Medulla oblongata (tissue), 1 donor: ENCODE data around the gene ACTL8.

Source experiments
- DNase-seq: peaks from one replicate; pipeline ENCODE4 v3.0.0-alpha.2; 2015; ENCODE audit errors: extremely low spot score

Gene ACTL8

GRCh38 chr1:17805869-17806684, 50.9 kb downstream of the ACTL8 start:
- DNase-seq = no peak

GRCh38 chr1:17808816-17809215, 53.7 kb downstream of the ACTL8 start:
- DNase-seq = no peak

- DNase-seq = no peak
Observed at GRCh38 chr1:17810668-17811067, 55.5 kb downstream of the ACTL8 start.

GRCh38 chr1:17816511-17816910, 61.4 kb downstream of the ACTL8 start:
- no peak for DNase-seq

GRCh38 chr1:17819129-17819802, 64.1 kb downstream of the ACTL8 start:
- no peak for DNase-seq

- no peak for DNase-seq
Observed at GRCh38 chr1:17820198-17820597, 65.1 kb downstream of the ACTL8 start.

- DNase-seq = no peak
Observed at GRCh38 chr1:17822741-17823426, 67.8 kb downstream of the ACTL8 start.

GRCh38 chr1:17825273-17826164, 70.4 kb downstream of the ACTL8 start:
- no peak for DNase-seq

GRCh38 chr1:17826165-17826488, 71.0 kb downstream of the ACTL8 start:
- peak; percentile 4 for DNase-seq

GRCh38 chr1:17828991-17829390, 73.9 kb downstream of the ACTL8 start:
- DNase-seq = no peak

- DNase-seq = no peak
Observed at GRCh38 chr1:17829579-17829978, 74.4 kb downstream of the ACTL8 start.

- DNase-seq = peak; percentile 6
Observed at GRCh38 chr1:17831597-17831996, 76.5 kb downstream of the ACTL8 start.

- no peak for DNase-seq
Observed at GRCh38 chr1:17833661-17834501, 78.7 kb downstream of the ACTL8 start.

- no peak for DNase-seq
Observed at GRCh38 chr1:17834561-17835100, 79.5 kb downstream of the ACTL8 start.

- DNase-seq = no peak
Observed at GRCh38 chr1:17837233-17838030, 82.3 kb downstream of the ACTL8 start.

GRCh38 chr1:17839641-17840196, 84.6 kb downstream of the ACTL8 start:
- DNase-seq = no peak

GRCh38 chr1:17841944-17842343, 86.8 kb downstream of the ACTL8 start:
- no peak for DNase-seq

- DNase-seq = no peak
Observed at GRCh38 chr1:17842686-17843085, 87.6 kb downstream of the ACTL8 start.

- no peak for DNase-seq
Observed at GRCh38 chr1:17844185-17844826, 89.2 kb downstream of the ACTL8 start.
